PC-9 (cell line): Measurements from ENCODE around the gene SNX19.

Source experiments
- CTCF ChIP-seq: fragments of 200-600 bp; sonication (generic); conservative IDR thresholded peaks from 2 replicates; pipeline ENCODE4 v1.6.1; 2017; ENCODE audit warnings: mixed run types, antibody characterized with exemption, mild to moderate bottlenecking, moderate library complexity
- EZH2 ChIP-seq: fragments of 200-600 bp; sonication (generic); IDR thresholded peaks from 2 replicates; pipeline ENCODE4 v1.8.0; 2017; ENCODE audit warnings: antibody characterized with exemption, low read depth

- TF ChIP-seq CTCF (no peak), EZH2 (no peak)
These were observed 43.8 kb downstream of the SNX19 start for GRCh38 chr11:130872513-130872912.
